Fibroblast of skin of abdomen (primary cell): Measurements from ENCODE around the gene GJB6. TPM values are rescaled to one million over a fixed set of nuclear protein-coding genes. Genes with fewer than 3 reads are reported as not detected.
"Not testable (repeated sequence)": the region's sequence is repeated elsewhere in the genome, so short reads cannot be mapped to it uniquely, and the experiment has no call there.

ENCODE experiments used
- DNase-seq: peaks from one replicate; pipeline ENCODE4 v3.0.0-alpha.2; 2013
- polyA plus RNA-seq, 2 experiments: library from polyadenylated mRNA; unstranded; fragments of 120-200 nt; gene quantifications; one replicate each; pipeline ENCODE4 v1.2.1, GENCODE V29; 2013; ENCODE audit not compliant: insufficient read length in 2 of 2

Gene GJB6
- not detected for polyA plus RNA-seq (2013, experiment 1 of 2; ENCODE audit: insufficient read length)
- not detected for polyA plus RNA-seq (2013, experiment 2 of 2; ENCODE audit: insufficient read length)

DNA sequence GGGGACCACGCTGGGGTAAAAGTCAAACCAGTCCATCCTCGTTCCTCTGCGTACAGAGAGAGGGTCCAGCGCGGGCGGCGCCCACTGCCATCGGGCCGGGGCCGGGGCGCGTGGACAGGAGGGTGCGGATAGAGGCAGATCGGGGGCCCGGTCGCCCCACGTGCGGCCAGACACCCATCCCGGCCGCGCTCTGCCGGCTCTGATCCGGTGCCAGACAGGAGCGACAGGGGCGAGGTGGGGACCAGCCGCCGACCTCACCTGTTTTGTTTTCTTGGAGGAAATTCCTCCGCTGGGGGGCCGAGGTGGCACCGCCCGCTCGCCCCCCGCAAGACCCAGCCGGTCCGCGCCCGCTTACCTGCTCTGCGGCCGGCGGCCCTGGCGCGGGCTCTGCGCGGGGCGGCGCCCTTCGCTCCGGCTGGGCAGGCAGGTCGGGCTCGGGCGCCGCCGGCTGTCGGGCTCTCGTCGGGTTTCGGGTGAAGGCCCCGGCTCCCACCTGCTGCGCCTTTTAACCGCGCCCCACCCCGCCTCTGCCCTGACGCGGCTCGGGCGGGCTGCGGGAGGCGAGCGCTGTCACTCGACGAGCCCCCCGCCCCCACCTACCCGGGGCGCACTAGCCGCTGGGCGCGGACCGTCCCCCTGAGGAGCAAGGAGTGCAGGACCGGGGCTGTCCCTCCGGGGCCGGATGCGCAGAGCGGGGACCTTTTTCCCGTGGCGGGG lies at the start of gene GJB6:
GJB6 (minus strand) TSS at position 481 of the 717 bp plus-strand sequence. CDS start 8,839 bp downstream, outside the sequence.
- no peak for DNase-seq

DNA sequence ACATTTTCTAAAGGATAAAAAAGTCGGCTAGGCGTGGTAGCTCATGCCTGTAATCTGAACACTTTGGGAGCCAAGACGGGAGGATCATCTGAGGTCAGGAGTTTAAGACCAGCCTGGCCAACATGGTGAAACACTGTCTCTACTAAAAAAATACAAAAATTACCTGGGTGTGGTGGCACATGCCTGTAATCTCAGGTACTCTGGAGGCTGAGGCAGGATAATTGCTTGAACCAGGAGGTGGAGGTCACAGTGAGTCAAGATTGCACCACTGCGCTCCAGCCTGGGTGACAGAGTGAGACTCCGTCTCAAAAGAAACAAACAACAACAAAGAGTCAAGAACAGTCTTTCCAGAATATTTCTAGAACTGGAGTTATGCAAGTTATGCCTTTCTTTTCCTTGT lies 44.8 kb upstream of the GJB6 start:
- not testable (repeated sequence) for DNase-seq

DNA sequence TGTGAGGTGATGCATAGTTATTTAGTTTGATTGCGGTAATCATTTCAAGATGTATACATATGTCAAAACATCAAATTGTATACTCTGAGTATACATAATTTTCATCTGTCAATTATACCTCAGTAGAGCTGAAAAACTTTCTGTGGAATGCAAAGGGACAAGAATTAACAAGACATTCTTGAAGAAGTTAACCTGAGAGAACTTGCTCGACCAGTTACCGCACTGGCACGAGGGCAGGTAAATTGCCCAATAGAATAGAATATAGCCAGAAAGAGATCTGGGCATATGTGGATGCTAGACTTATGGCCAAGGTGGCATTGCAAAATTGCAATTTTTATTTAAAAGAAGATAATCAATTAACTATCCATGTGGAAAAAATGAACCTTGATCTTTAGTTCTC lies 42.3 kb upstream of the GJB6 start:
- no peak for DNase-seq

DNA sequence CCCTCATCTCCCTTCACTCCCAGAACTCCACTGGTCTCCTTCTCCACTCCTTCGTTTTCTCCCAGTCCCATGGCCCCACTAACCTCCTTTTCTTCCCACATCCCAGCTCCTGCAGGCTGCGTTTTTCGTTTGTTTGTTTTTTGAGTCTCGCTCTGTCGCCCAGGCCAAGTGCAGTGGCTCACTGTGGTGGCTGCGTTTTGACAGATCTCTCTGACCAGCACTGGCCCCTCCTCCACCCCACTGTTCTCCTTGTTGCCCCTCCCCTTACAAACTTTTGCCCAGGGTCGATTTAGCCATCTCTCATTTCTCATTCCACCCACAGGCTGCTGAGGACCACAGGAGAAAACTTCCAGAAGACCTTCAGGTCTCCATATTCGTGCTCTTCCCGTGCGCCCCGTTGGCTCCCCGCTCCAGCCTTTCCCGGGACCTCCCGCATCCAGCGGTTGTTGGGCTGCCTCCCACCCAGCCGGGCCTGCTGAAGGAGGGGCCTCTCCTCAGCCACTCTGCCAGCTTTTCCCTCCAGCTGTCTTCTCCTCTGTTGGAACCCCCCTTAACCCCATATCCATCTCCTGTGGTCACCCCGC lies 40.6 kb upstream of the GJB6 start:
- no peak for DNase-seq

DNA sequence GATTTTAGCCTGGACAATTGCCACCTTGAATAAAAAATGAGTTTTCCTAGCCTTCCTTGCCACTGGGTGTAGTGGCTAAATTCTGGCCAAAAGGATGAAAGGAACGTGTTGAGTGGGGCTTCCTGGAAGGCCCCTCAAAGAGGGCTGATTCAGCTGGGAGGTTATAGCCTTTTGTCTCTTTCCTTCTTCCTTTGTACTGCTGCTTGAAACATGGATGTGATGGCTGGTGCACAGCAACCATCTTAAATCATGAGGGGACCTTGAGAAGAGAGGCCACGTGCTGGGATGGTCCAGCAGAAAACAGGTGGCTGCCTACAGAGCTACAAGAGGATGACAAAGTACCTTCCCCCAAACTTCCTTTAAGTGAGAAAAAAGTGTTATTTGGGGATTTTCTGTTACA lies 40.0 kb upstream of the GJB6 start:
- no peak for DNase-seq

DNA sequence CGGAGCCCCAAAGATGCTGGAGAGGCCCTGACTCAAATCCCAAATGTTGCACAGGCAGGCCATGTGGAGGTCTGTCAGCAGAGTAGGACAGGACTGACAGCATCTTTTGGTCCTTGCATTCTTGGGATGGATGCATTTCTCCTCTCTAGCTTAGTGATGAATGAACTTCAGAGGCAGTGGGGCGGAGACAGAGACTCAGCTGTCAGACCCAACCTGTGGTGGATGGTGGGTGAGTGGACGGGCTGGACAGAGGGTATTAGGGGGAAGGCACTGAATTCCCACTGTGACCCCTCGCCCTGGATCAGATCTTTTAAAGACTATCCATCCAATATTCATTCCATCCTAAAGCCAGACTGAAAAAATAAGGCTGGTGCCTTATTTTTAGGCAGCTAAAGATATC lies 39.3 kb upstream of the GJB6 start:
- no peak for DNase-seq

DNA sequence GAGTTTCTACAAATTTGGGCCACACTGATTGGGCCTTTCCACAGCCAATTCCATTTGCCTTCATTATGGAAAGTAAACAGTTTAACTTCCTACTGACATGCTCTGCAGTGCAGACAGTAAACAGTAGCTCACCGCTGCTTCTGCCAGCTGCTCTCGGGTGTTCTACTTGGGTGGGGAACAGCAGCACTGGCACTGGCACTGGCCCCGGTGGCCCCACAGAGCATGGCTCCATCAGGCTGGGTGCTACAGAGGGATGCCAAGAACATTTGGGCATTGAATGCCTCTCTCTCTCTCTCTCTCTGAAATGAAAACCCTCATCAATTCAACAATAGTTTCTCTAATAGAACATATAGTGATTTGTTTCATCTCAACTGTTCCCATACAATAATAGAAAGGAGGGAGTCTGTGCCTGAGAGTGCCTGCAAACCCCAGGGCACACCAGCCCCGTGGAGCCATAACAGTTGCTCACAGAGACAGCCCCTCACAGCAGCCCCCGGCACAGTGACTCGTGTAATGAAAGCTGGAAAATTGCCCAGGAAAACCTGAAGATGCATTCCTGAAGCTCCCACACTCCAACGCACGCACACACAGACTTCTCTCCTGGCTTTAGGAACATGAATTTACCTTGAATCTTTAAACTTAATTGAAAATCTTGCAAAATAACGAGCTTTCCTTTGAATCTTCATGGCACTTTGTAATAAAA lies 38.2 kb upstream of the GJB6 start:
- peak; percentile 46 for DNase-seq

DNA sequence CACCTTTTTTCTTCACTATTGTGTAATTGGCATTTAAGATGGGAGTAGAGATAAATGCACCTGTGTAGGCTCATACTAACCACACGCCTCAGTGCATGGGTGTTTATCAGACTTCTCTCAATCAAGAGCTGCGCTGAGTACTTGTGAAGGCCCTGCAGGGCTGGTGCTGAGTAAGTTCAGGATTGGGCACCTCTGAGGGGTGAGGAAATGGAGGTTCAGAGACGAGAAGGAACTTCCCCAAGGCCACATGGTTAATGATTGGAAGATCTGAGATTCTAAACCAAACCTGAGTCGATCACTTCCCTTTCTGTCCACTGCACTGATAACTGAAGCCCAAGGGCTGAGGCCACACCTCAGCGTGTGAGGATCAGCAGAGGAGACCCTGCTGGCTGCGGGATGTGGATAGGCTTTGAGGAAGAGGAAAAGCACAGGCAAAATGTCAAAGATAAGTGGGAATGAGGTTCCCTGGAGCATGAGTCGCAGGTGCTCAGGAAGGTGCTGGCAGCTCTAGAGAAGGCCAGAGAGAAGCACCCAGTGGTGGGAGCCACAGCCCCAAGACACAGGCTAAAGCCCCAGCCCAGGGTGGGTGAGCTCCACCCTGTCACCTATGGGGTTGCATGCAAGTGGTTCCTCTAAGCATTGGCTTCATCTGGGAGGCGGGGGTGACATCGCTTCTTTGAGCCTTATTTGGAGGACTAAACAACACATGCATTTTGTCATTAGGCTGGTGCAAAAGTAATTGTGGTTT lies 32.3 kb upstream of the GJB6 start:
- no peak for DNase-seq

DNA sequence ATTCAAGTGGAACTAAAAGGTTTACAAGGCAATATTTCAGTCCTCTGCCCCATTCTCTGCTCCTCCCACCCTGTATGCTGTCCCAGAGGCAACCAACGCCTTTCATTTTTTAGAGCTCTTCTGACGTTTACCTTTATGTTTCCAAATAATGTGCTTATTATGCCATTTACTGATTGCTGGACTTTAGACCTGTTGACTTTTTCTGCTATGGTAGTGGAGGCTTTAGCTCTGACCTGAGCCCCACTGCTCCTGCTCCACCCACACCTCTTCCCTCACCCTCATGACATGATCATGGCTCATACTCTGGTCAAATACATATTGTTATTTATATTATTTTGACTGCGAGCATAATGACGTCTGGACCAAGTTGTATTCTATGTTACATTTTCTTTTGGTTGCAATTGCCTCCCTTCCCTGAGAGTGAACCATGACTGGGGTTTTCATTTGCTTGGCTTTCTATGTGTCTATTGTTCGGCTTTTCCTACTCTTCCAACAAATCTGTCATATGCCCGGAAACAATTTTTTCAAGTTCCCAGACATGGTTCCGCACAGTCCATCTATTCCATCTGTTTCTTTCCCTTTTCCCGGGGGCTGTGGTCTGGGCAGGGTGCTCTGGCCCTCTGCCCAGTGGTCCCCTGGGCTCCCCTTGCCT lies 31.4 kb upstream of the GJB6 start:
- no peak for DNase-seq

DNA sequence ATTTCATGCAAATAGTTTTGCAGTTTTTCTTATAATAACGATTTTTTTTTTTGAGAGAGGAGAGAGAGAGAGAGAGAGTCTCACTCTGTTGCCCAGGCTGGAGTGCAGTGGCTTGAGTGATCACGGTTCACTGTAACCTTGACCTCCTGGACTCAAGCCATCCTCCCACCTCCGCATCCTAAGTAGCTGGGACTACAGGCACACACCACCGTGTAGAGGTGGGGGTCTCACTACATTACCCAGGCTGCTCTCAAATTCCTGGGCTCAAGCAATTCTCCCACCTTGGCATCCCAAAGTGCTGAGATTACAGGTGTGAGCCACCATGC lies 26.8 kb upstream of the GJB6 start:
- no peak for DNase-seq

DNA sequence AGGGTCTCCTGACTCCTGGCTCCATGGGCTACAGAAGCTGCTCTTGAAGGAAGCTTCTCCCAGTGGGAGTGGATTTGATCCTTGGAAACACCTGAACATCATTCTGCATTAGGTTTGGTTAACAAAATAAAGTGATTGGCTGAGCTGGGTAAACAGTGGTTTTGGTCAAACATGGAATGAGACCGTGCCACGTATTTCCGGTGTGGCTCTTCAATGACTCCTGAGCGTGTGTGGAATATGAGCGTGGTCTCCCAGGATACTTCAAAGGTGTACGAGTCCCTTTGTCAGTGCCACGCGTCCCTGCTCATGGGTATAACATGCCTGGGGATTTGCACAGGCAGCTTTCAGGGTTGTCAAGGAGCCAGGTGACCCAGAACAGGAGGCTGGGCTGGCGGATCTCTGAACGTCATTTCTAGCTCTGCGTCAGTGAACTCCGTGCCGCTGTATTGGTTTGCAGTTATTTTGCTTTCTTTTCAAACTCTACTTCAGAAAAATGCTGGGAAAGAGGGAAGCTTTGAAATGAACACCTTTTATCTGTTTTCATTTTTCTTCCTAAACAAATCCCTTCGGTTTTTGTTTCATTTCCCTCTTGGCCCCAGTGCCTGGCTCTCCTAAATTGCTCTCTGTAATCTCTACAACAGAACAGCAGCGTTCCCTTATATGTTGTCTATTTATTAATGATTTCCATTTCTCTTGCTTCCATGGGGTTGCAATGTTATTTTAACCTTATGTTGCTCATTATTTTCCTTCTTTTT lies 26.3 kb upstream of the GJB6 start:
- DNase-seq, result no peak

DNA sequence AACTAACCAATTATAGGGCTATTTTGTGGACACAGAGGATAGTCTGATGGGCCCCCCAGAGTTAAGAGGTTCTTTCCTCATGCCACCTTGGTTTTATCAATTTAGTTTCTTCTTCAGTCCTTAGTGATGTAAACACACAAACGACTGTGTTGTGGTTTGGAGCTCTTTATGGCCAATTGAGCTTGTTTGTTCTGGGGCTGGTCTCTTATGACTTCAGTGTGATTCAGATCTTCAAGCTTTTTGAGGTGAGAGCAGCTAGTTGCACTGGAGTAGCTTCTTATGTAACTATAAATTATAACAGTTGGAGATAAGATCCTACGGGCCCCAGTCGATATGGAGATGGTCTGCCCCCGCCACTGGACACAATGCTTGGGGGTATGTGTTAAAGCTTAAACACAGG lies 22.0 kb upstream of the GJB6 start:
- no peak for DNase-seq

DNA sequence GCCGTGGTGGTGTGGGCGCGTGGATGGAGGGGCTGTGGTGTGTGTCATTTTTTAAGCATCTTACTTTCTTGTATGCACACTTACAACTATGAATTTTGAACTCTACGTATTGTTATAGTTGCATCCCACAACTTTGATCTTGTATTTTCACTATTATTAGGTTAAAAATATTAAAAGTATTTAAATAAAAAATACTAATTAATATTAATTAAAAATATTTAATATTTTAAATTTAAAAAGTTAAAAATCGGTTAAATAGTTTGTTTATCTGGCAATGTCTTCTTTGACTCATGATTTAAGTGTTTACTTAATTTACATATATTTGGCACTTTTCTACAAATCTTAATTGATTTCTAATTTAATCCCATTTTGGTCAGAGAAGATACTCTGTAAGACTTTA lies 17.8 kb upstream of the GJB6 start:
- no peak for DNase-seq

DNA sequence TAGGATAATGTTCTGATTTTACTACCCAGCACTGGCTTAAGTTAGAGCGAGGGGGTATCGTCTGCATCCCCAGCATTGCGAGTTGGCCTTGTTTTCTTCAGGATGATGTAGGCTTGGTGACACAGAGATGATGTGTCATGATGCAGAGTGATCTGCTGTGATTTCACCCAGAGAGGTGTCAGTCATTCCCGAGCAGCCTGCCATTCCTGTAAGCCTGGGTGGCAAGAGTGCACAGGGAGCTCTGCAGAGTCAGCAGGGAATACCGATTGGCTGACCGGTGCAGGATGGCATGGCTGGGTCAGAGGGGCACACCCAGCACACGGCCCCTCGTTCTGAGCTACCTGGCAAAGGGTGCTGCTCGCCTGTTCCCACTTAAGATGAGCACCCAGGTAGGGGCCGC lies 15.8 kb upstream of the GJB6 start:
- DNase-seq, result no peak

DNA sequence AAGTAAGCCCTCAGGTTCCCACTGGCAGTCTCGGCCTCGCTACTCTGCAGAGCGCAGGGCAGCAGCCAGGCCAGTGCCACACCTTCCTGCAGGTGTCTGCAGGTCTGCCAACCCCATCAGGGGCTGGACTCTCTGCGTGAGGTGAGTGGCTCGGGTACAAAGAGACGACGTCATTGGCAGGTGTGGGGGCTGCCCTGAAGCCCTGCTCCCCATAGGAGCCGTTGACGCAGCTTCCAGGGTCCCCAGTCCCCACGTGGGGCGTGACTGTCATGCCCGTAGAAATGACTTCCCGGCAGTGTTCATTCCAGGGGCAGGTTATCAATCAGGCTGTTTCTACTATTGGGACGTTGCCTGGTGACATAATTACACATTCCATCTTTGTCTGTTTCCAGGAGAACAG lies 15.3 kb upstream of the GJB6 start:
- DNase-seq, result no peak

DNA sequence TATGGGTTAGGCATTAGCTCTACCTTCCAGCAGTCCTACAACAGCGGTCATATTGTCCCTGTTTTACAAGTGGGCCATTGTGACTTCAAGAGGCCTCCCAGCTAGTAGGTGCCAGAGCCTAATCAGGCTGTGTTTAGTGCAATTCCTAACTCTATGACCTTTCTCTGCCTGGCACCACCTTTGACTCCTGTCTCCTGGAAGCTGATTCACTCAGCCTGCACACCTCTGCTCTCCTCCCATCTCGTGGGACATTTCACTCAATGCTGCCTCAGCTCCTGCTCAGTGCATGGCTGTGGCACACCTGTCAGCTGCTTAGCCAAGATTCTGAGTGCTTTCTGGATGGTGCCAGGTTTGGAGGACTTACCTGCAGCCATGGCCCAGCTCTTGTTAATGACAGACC lies 9.5 kb upstream of the GJB6 start:
- no peak for DNase-seq

DNA sequence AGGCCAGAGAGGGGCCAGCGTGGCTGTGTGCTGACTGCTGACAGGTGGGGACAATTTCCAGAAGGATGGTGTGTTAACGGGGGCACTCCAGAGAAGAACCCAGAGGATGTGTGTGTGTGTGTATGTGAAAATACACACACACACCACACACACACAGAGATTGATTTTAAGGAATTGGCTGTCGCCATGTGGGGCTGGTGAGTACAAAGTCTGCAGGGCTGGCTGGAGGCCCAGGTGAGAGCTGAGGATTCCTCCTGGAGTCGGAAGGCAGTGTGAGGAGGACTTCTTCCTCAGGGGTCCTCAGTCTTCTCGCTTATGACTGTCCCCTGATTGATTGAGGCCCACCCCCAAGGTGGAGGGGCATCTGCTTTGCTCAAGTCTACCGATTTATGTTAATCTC lies 7.6 kb upstream of the GJB6 start:
- DNase-seq, result no peak

DNA sequence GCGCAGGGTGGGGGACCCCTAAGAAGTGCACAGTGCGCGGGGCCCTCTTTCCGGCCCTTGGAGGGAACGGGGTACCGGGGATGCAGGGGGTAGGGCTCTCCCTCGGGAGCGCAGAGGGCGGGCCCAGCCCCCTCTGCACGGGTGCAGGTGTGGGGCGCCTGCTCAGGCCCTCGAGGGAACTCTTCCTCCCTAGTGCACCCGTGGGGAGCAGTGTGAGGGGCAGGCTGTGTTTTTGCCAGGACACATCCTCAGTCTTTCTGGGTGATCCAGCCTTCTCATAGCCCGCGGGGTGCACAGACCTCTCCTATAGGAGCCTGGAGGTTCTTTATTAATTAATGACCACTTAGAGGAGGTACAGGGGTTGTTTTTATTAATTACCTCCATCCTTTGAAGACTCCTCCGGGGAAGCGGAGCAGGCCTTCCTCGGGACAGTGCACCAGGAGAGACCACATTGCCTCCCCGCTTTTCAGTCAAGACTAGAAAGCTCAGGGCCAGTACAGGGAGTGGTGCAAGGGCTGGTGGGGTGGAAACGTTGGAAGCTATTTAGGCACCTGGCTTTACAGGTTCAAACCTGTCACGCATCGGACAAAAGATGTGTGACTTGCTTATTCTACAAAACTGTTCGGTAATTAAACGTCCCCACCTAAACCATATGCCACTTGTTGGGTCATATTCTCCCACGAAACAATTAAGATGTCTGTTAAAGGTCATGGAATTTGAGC lies 598 bp upstream of the GJB6 start:
- no peak for DNase-seq

DNA sequence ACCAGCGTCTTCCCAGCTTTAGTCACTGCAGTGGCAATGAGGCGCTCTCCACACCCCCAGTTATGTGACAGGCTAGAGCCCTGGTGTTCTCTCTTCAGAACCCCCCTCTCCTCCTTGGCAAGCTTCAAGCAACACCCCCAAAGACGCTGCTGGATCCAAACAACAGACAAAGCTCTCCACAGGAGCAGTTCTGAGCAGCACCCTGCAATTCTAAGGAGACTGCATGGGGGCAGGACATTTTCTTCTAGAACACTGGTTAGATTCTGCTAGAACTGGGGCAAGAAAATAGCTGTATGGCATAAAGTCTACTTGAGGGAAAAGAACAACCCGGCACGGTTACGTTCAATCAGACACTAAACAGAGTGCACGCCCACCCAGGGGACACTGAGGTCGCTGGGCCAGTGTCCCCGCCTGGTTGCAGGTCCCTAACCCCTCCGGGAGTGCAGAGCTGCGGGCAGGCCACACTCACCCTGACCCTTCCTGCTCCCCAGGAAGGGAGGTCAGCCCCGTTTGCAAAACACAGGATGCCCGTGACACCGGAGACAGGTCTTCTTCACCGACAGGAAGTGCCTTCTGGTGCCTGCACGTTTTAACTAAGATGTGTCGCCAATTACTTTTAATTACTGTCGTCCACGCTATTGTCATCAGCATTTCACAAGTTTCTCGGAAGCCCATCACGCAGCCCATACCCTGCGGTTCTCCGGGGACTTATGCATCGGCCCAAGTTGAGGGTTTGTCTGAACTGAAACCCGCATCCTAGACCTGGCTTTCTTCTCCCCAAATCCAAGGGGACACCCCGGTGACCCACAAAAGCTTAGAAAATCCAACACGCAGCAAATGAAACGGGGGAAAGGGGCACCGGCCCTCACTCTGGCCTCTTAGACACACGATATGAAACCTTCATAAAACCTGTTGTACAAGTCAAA lies 943 bp downstream of the GJB6 start:
- no peak for DNase-seq

DNA sequence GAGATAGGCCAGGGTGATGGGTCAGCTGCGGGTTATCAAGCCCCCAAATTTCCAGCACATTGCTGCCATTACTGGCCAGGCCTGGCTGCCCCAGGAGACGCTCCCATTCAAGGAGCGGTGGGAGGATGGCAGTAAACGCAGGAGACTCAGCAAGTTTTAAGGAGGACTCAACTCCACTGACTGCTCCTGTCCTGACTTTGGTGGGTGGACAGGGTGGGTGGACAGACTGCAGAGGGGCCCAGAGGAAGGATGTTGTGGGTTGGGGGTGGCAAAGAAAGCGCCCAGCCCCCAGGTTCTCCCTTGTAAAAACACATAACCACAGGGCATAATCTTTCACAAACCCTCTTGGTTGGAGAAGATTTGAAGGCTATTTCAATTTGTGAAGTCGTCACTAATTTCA lies 4.4 kb downstream of the GJB6 start:
- DNase-seq, result no peak
